Stomach (tissue), 9 donors: ENCODE results near the gene ARMC6. TPM values are rescaled to one million over a fixed set of nuclear protein-coding genes. Genes with fewer than 3 reads are reported as not detected.
A peak's percentile ranks its signal among the peaks of the same experiment; 100 is the strongest.

Source experiments
- DNase-seq, 2 donors: peaks; one replicate each; pipeline versions ENCODE4 v3.0.0 to v3.0.0-alpha.2; 2013 to 2019
- H3K27ac ChIP-seq, 5 donors: fragments of 200-600 bp in 4 of 5; sonication (generic) in 4 of 5; one replicate each; pipeline ENCODE4 v1.5.1; 2013 to 2019; ENCODE audit warnings: mild to moderate bottlenecking in 1 of 5, moderate library complexity in 1 of 5
- H3K27me3 ChIP-seq, 3 donors: fragments of 200-600 bp; sonication (generic); one replicate each; pipeline ENCODE4 v1.5.1; 2017 to 2019; ENCODE audit warnings: mixed run types in 1 of 3
- H3K36me3 ChIP-seq, 4 donors: fragments of 200-600 bp; sonication (generic); 1 replicate in 3 of 4; 2 replicates in 1 of 4; pipeline ENCODE4 v1.5.1; 2016 to 2019
- H3K4me1 ChIP-seq, 4 donors: fragments of 200-600 bp; sonication (generic); one replicate each; pipeline ENCODE4 v1.5.1; 2016 to 2019
- H3K4me3 ChIP-seq, 4 donors: fragments of 200-600 bp; sonication (generic) in 3 of 4; one replicate each; pipeline ENCODE4 v1.5.1; 2016 to 2019; ENCODE audit warnings: mild to moderate bottlenecking in 1 of 4
- H3K9me3 ChIP-seq, 4 donors: fragments of 200-600 bp; sonication (generic); one replicate each; pipeline ENCODE4 v1.5.1; 2016 to 2019
- CTCF ChIP-seq, 7 experiments: fragments of 450-650 bp in 4 of 7; fragments of 200-600 bp in 3 of 7; sonication (generic) in 3 of 7; IDR thresholded peaks; one replicate each; pipeline ENCODE4 v1.5.1; 2016 to 2019; ENCODE audit warnings: antibody characterized with exemption in 7 of 7, control low read depth in 2 of 7, mild to moderate bottlenecking in 1 of 7
- EP300 ChIP-seq: sonication (generic); formaldehyde crosslinking; IDR thresholded peaks from one replicate; pipeline ENCODE4 v1.6.1; 2017; ENCODE audit warnings: antibody characterized with exemption
- POLR2A ChIP-seq, 4 donors: fragments of 450-650 bp; IDR thresholded peaks; one replicate each; pipeline ENCODE4 v1.6.1; 2016; ENCODE audit warnings: antibody characterized with exemption in 4 of 4, control low read depth in 2 of 4, mild to moderate bottlenecking in 1 of 4, moderate library complexity in 1 of 4
- POLR2AphosphoS5 ChIP-seq, 3 donors: sonication (generic); formaldehyde crosslinking; IDR thresholded peaks; one replicate each; pipeline ENCODE4 v1.6.1; 2016; ENCODE audit warnings: antibody characterized with exemption in 3 of 3
- WGBS, 5 donors: extraction: QIAGEN DNeasy Blood & Tissue Kit in 3 of 5; methylation state at CpG; one replicate each; pipeline versions ENCODE4 v1.1.5 to v1.1.7; 2013 to 2018; 5-methylcytosine and 5-hydroxymethylcytosine counted together
- intact Hi-C: fragments of 100-400 bp; cut with DNase I; formaldehyde crosslinking; loops from one replicate; pipeline ENCODE4 v1.15.1; 2023; ENCODE audit warnings: low total_unique reads
- polyA plus RNA-seq, 3 donors: library from polyadenylated mRNA; stranded (reverse); fragments of 200-250 nt; gene quantifications; one replicate each; pipeline ENCODE4 v1.2.3, GENCODE V29; 2013
- total RNA-seq, 5 donors: library from RNA; depleted of rRNA; stranded (reverse); fragments of >200 nt; gene quantifications; one replicate each; pipeline versions ENCODE4 v1.1.0 to v1.2.3, GENCODE V29; 2014 to 2016
- donor health status: healthy with polysubstance abuse.
- donor health status: Bipolar disorder and iron deficiency.
- donor health status: healthy.

The ARMC6 gene
- total and polyA plus RNA-seq, 8 donors: 7.0 to 63.8 (median 21.1) TPM

- 81 to 88% (median 85%) methylated on average over 16 to 17 of the region's 17 CpGs for WGBS, 5 donors
- no peak for TF ChIP-seq POLR2A (IDR thresholded peaks at IDR 0.05)
- no peak for TF ChIP-seq POLR2AphosphoS5 (IDR thresholded peaks at IDR 0.05)
- no peak for TF ChIP-seq EP300
- no peak for TF ChIP-seq CTCF (IDR thresholded peaks at IDR 0.05)
- Histone ChIP-seq H3K36me3 (peaks cover 21 to 57% (median 50%) of the 10 kb centered on the region in 4 donors), H3K27ac (no peak overlapping the region), H3K4me1 (peaks cover 7 to 25% (median 20%) of the 10 kb centered on the region in 4 donors), H3K9me3 (no peaks in the 10 kb centered on the region), H3K27me3 (no peaks in the 10 kb centered on the region), H3K4me3 (no peak overlapping the region)
- intact Hi-C loops: loop anchor here (10.0 kb wide), 1 partner anchor 76 kb away; the partner anchor contains the start of gene TMEM161A
- no peak for DNase-seq
Measured at GRCh38 chr19:19059018-19059836, 25.8 kb downstream of the ARMC6 start.

- Histone ChIP-seq H3K4me1 (peaks cover 13 to 33% (median 28%) of the 10 kb centered on the region in 4 donors), H3K27me3 (no peaks in the 10 kb centered on the region), H3K4me3 (no peak overlapping the region), H3K9me3 (no peaks in the 10 kb centered on the region), H3K36me3 (peaks cover 13 to 49% (median 42%) of the 10 kb centered on the region in 4 donors), H3K27ac (no peak overlapping the region)
- intact Hi-C loops: loop anchor here (10.0 kb wide), 1 partner anchor 75 kb away; the partner anchor contains the start of gene TMEM161A
- WGBS, 5 donors: 80 to 91% (median 85%) methylated on average over 12 of the region's 12 CpGs
- no peak for TF ChIP-seq EP300
- no peak for TF ChIP-seq POLR2A (IDR thresholded peaks at IDR 0.05)
- no peak for TF ChIP-seq POLR2AphosphoS5 (IDR thresholded peaks at IDR 0.05)
- no peak for TF ChIP-seq CTCF (IDR thresholded peaks at IDR 0.05)
- no peak for DNase-seq
Measured at GRCh38 chr19:19059837-19060611, 26.6 kb downstream of the ARMC6 start.

- peak; percentile 28 to 38 for DNase-seq
- TF ChIP-seq POLR2A (IDR thresholded peaks at IDR 0.05) (no peak), CTCF (IDR thresholded peaks at IDR 0.05) (no peak), EP300 (no peak), POLR2AphosphoS5 (IDR thresholded peaks at IDR 0.05) (no peak)
- Histone ChIP-seq H3K27me3 (no peaks in the 10 kb centered on the region), H3K27ac (peak overlapping the region in 1 of 5 donors; percentile 38), H3K4me1 (peaks cover 18 to 43% (median 36%) of the 10 kb centered on the region in 4 donors), H3K4me3 (no peak overlapping the region), H3K9me3 (no peaks in the 10 kb centered on the region), H3K36me3 (peaks cover 4 to 36% (median 28%) of the 10 kb centered on the region in 4 donors)
- WGBS, 5 donors: 45 to 67% (median 64%) methylated on average over 7 to 8 of the region's 8 CpGs
- intact Hi-C loops: no loop called here
Measured at GRCh38 chr19:19061506-19061905, 28.1 kb downstream of the ARMC6 start.

GRCh38 chr19:19062454-19063182 is 29.2 kb downstream of the ARMC6 start:
- Histone ChIP-seq H3K4me1 (peaks cover 22 to 54% (median 37%) of the 10 kb centered on the region in 4 donors), H3K27me3 (no peaks in the 10 kb centered on the region), H3K4me3 (peak overlapping the region; percentile 50 to 94 (median 80)), H3K36me3 (peaks cover 0 to 25% (median 17%) of the 10 kb centered on the region in 4 donors), H3K9me3 (no peaks in the 10 kb centered on the region), H3K27ac (peak overlapping the region in 4 of 5 donors; percentile 76 to 88 (median 82))
- DNase-seq: no peak
- TF ChIP-seq POLR2AphosphoS5 (IDR thresholded peaks at IDR 0.05) (no peak), POLR2A (IDR thresholded peaks at IDR 0.05) (no peak), EP300 (no peak), CTCF (IDR thresholded peaks at IDR 0.05) (no peak)
- WGBS, 5 donors: 86 to 94% (median 90%) methylated on average over 4 of the region's 4 CpGs
- intact Hi-C loops: no loop called here
